ENCODE measurements around the gene SH3PXD2A.
A peak's percentile ranks its signal among the peaks of the same experiment; 100 is the strongest.
"Not testable (repeated sequence)": the region's sequence is repeated elsewhere in the genome, so short reads cannot be mapped to it uniquely, and the experiment has no call there.

The SH3PXD2A gene

GRCh38 chr10:103847346-103847745, 8.0 kb downstream of the SH3PXD2A start:
- DNase-seq: no peak

- peak; percentile 15 for DNase-seq
Observed at GRCh38 chr10:103845972-103846371, 9.4 kb downstream of the SH3PXD2A start.

GRCh38 chr10:103845346-103845745, 10.0 kb downstream of the SH3PXD2A start:
- not testable (repeated sequence) for DNase-seq

- DNase-seq: no peak
Observed at GRCh38 chr10:103843854-103844570, 11.4 kb downstream of the SH3PXD2A start.

- DNase-seq: no peak
Observed at GRCh38 chr10:103843045-103843444, 12.3 kb downstream of the SH3PXD2A start.

- DNase-seq: no peak
Observed at GRCh38 chr10:103842605-103843004, 12.8 kb downstream of the SH3PXD2A start.

- no peak for DNase-seq
Observed at GRCh38 chr10:103841519-103841918, 13.9 kb downstream of the SH3PXD2A start.

GRCh38 chr10:103840740-103841070, 14.7 kb downstream of the SH3PXD2A start:
- DNase-seq: no peak

- no peak for DNase-seq
Observed at GRCh38 chr10:103839872-103840739, 15.3 kb downstream of the SH3PXD2A start.

GRCh38 chr10:103839519-103839871, 15.9 kb downstream of the SH3PXD2A start:
- DNase-seq: no peak

- no peak for DNase-seq
Observed at GRCh38 chr10:103838862-103839518, 16.4 kb downstream of the SH3PXD2A start.

- DNase-seq: no peak
Observed at GRCh38 chr10:103838070-103838395, 17.3 kb downstream of the SH3PXD2A start.

- no peak for DNase-seq
Observed at GRCh38 chr10:103837370-103838069, 17.9 kb downstream of the SH3PXD2A start.

- DNase-seq: no peak
Observed at GRCh38 chr10:103836861-103837260, 18.5 kb downstream of the SH3PXD2A start.

GRCh38 chr10:103836273-103836672, 19.1 kb downstream of the SH3PXD2A start:
- no peak for DNase-seq

GRCh38 chr10:103835096-103836050, 20.0 kb downstream of the SH3PXD2A start:
- no peak for DNase-seq

GRCh38 chr10:103834436-103835095, 20.8 kb downstream of the SH3PXD2A start:
- DNase-seq: no peak

GRCh38 chr10:103833731-103834365, 21.5 kb downstream of the SH3PXD2A start:
- DNase-seq: no peak

GRCh38 chr10:103832806-103833205, 22.6 kb downstream of the SH3PXD2A start:
- no peak for DNase-seq

- DNase-seq: no peak
Observed at GRCh38 chr10:103829838-103830465, 25.4 kb downstream of the SH3PXD2A start.

GRCh38 chr10:103829278-103829677, 26.1 kb downstream of the SH3PXD2A start:
- DNase-seq: no peak
